ENCODE measurements around the gene TTLL1. TPM values are rescaled to one million over a fixed set of nuclear protein-coding genes. Genes with fewer than 3 reads are reported as not detected.

TTLL1 gene
- total and polyA plus RNA-seq, 2 donors (not counting 1 experiment from before 2014, with no cell fraction given): 15.7 to 15.8 TPM

DNA sequence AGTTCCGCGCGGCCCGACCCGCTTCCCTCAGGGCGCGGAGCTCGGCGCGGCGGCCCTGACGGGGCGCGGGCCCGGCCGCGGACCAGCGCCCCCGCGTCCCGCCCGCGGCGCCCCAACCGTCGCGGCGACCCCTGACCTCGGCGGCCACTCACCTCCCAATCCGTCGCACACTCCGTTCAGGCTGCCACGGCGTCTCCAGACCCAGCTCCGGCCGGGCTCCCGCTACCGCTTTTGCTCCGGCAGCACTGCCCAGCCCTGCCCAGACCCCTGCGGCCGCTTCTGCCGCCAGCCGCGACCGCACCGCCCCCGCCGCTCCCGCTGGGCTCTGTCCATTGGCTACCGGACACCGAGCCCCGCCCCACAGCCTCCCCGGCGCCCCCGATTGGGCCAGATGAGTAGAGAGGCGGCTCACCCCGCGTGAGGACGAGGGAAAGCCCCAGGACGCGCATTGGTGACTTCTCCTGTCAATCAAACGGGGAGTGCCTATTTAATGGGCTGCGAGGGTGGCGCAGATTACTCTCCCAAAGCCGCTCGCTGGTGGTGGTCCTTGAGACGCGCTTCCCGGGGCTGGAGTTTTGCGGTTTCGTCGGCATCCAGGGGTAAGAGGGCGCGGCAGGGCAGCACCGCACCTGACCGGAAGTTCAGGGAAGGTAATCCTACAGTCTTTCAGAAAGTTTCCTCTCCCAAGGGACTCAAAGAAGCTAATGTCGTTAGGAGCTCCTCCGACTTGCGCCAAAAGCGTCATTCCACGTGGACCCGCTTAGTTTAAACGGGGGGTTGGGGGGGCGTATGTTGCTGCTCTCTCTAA lies 74.1 kb downstream of the TTLL1 start, which contains the start of gene PACSIN2:
Gene PACSIN2 (minus strand): TSS at position 281 of the 808 bp plus-strand sequence. CDS start 103,069 bp downstream, outside the sequence.
- Histone ChIP-seq H3K4me3 (replicated peaks in 1 of 4; ENCODE audit: control extremely low read depth in 1 of 4, insufficient read depth in 1 of 4, low read depth in 3 of 4, low read length in 4 of 4) (peak within 1 kb of the TSS; percentile 73 to 85 (median 83)), H4K20me1 (ENCODE audit: control insufficient read depth, extremely low read depth, insufficient read depth, low read length) (no peaks in the 10 kb centered on the region), H3K79me2 (ENCODE audit: control insufficient read depth, insufficient read depth, low read length) (peaks cover 42% of the 10 kb centered on the region), H3K27me3 (ENCODE audit: control insufficient read depth, insufficient read depth, low read length) (no peaks in the 10 kb centered on the region), H3K27ac (ENCODE audit: insufficient read depth, low read length) (peak within 1 kb of the TSS; percentile 73), H3K4me2 (ENCODE audit: extremely low read depth, insufficient read depth, low read length) (peak within 1 kb of the TSS; percentile 96), H2AFZ (ENCODE audit: low read length) (peak within 1 kb of the TSS; percentile 85), H3K9ac (ENCODE audit: insufficient read depth, low read length) (peak within 1 kb of the TSS; percentile 79), H3K4me1 (ENCODE audit: control insufficient read depth, extremely low read depth, insufficient read depth, low read length) (peaks cover 3% of the 10 kb centered on the region), H3K36me3 (ENCODE audit: control insufficient read depth, insufficient read depth, low read length) (no peaks in the 10 kb centered on the region), H3K9me3 (ENCODE audit: control insufficient read depth, insufficient read depth, low read depth, low read length) (no peaks in the 10 kb centered on the region)
- DNase-seq (ENCODE audit: low read depth in 2 of 2): peak; percentile 97 to 98
- no peak for TF ChIP-seq EZH2 (IDR thresholded peaks at IDR 0.05; ENCODE audit: low read length, missing control alignments)
- TF ChIP-seq, protein P1, sequence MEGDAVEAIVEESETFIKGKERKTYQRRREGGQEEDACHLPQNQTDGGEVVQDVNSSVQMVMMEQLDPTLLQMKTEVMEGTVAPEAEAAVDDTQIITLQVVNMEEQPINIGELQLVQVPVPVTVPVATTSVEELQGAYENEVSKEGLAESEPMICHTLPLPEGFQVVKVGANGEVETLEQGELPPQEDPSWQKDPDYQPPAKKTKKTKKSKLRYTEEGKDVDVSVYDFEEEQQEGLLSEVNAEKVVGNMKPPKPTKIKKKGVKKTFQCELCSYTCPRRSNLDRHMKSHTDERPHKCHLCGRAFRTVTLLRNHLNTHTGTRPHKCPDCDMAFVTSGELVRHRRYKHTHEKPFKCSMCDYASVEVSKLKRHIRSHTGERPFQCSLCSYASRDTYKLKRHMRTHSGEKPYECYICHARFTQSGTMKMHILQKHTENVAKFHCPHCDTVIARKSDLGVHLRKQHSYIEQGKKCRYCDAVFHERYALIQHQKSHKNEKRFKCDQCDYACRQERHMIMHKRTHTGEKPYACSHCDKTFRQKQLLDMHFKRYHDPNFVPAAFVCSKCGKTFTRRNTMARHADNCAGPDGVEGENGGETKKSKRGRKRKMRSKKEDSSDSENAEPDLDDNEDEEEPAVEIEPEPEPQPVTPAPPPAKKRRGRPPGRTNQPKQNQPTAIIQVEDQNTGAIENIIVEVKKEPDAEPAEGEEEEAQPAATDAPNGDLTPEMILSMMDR (conservative IDR thresholded peaks at IDR 0.05 in 1 of 2, IDR thresholded peaks at IDR 0.05 in 1 of 2; ENCODE audit: low read depth in 1 of 2, low read length in 2 of 2): no peak

DNA sequence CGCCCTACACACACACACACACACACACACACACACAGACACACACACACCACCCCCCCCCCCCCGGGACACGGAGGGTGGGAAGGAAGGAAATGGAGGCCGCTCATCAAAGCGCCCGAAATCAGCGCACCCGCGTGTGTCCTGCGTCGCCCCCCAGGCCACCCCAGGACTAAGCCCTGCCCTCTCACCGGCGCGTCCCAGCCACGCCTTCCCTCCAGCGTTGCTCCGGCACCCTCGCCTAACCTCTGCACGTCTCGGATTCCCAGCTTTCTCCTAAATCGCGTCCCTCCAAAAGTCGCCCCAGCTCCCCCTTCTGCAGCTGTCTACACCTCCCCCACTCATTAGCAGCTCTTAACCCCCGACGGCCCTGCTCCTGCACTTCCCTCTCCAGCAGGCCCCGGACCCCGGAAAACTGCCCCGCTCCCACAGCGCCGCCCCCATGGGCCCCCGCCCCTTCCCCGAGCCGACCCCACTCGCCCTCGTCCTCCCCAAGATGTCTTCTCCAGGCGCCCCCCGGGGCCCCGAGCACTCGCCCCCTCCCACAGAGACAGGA lies 74.8 kb downstream of the TTLL1 start:
- Histone ChIP-seq H4K20me1 (ENCODE audit: control insufficient read depth, extremely low read depth, insufficient read depth, low read length) (no peaks in the 10 kb centered on the region), H3K4me2 (ENCODE audit: extremely low read depth, insufficient read depth, low read length) (peak overlapping the region; percentile 83), H3K4me3 (replicated peaks in 1 of 4; ENCODE audit: control extremely low read depth in 1 of 4, insufficient read depth in 1 of 4, low read depth in 3 of 4, low read length in 4 of 4) (peak overlapping the region; percentile 73 to 85 (median 83)), H3K4me1 (ENCODE audit: control insufficient read depth, extremely low read depth, insufficient read depth, low read length) (peaks cover 3% of the 10 kb centered on the region), H3K9me3 (ENCODE audit: control insufficient read depth, insufficient read depth, low read depth, low read length) (no peaks in the 10 kb centered on the region), H3K27ac (ENCODE audit: insufficient read depth, low read length) (peak overlapping the region; percentile 73), H3K79me2 (ENCODE audit: control insufficient read depth, insufficient read depth, low read length) (peaks cover 47% of the 10 kb centered on the region), H2AFZ (ENCODE audit: low read length) (peak overlapping the region; percentile 5), H3K9ac (ENCODE audit: insufficient read depth, low read length) (peak overlapping the region; percentile 79), H3K27me3 (ENCODE audit: control insufficient read depth, insufficient read depth, low read length) (no peaks in the 10 kb centered on the region), H3K36me3 (ENCODE audit: control insufficient read depth, insufficient read depth, low read length) (no peaks in the 10 kb centered on the region)
- TF ChIP-seq, protein P1 (conservative IDR thresholded peaks at IDR 0.05 in 1 of 2, IDR thresholded peaks at IDR 0.05 in 1 of 2; ENCODE audit: low read depth in 1 of 2, low read length in 2 of 2): no peak
- TF ChIP-seq EZH2 (IDR thresholded peaks at IDR 0.05; ENCODE audit: low read length, missing control alignments): no peak
- DNase-seq (ENCODE audit: low read depth in 2 of 2): peak in 1 of 2 donors; percentile 29

Data from fibroblast of lung (primary cell).